ENCODE results near the gene DONSON. TPM values are rescaled to one million over a fixed set of nuclear protein-coding genes. Genes with fewer than 3 reads are reported as not detected.

Gene DONSON
- total and polyA plus RNA-seq, 2 of the 13 experiments (the other 11 are each of a cell fraction or from before 2014, with no cell fraction given): 35.4 to 63.6 TPM

- TF ChIP-seq ARID4A (CRISPR knock-in tag; IDR thresholded peaks at IDR 0.05; ENCODE audit: borderline replicate concordance) (no peak), SP1 (IDR thresholded peaks at IDR 0.05) (no peak), SP1 (CRISPR knock-in tag; IDR thresholded peaks at IDR 0.05) (no peak), ZKSCAN8 (CRISPR knock-in tag; IDR thresholded peaks at IDR 0.05; ENCODE audit: borderline replicate concordance) (no peak), SRSF9 (IDR thresholded peaks at IDR 0.05; ENCODE audit: borderline replicate concordance, insufficient read depth, low read depth, low read length, poor library complexity, severe bottlenecking) (no peak), NFATC3 (CRISPR knock-in tag; IDR thresholded peaks at IDR 0.05) (no peak)
Observed at GRCh38 chr21:33611006-33611744, 22.7 kb upstream of the DONSON start (continued).

GRCh38 chr21:33608559-33608958, 20.1 kb upstream of the DONSON start:
- no peak for ATAC-seq
- H3K9ac ChIP-seq (ENCODE audit: insufficient read depth, low read depth, low read length): no peak overlapping the region
- no peaks in the 10 kb centered on the region for H4K20me1 ChIP-seq (ENCODE audit: insufficient read depth, low read length)
- CTCF ChIA-PET (ENCODE audit: low intra/inter-chr PET ratio, low total read pairs): no interaction called here
- H3K4me1 ChIP-seq (ENCODE audit: insufficient read depth, low read length): no peaks in the 10 kb centered on the region
- H3K27me3 ChIP-seq (ENCODE audit: control insufficient read depth in 1 of 2, insufficient read depth in 2 of 2, low read length in 2 of 2): no peaks in the 10 kb centered on the region
- intact Hi-C loops (cut with micrococcal nuclease; ENCODE audit: unreplicated experiment): loop anchor here (5.0 kb wide), 2 partner anchors 61 to 161 kb away; no protein-coding TSS in a partner anchor
- in situ Hi-C loops (cut with HindIII; ENCODE audit: extremely low pct_ligation_motif_present, low pct_unique_long_range_greater_than_20kb): no loop called here
- no peaks in the 10 kb centered on the region for H3K9me3 ChIP-seq (ENCODE audit: low read length)
- H3K4me3 ChIP-seq (replicated peaks in 1 of 3; ENCODE audit: insufficient read depth in 1 of 3, low read depth in 2 of 3, low read length in 3 of 3): no peak overlapping the region
- no peak for FAIRE-seq
- H3K79me2 ChIP-seq (ENCODE audit: insufficient read depth, low read length): no peaks in the 10 kb centered on the region
- H2AFZ ChIP-seq (ENCODE audit: low read length): no peak overlapping the region
- H3K4me2 ChIP-seq (ENCODE audit: low read depth, low read length): no peak overlapping the region
- BruUV-seq (replicated peaks): no TSS peak
- POLR2A ChIA-PET: no interaction called here
- peaks cover 4 to 13% of the 10 kb centered on the region in 2 experiments; a peak in 3 of 5 replicates for H3K36me3 ChIP-seq (replicated peaks in 1 of 2; ENCODE audit: control insufficient read depth in 1 of 2, insufficient read depth in 2 of 2, low read length in 2 of 2)
- H3K27ac ChIP-seq (ENCODE audit: extremely low read length, insufficient read depth, low read length): no peak overlapping the region
- WGBS (ENCODE audit: low lambda C conversion rate): 94% methylated on average over 1 of the region's 1 CpG
- TF ChIP-seq HNRNPK (IDR thresholded peaks at IDR 0.05; ENCODE audit: low read depth, low read length, poor library complexity, severe bottlenecking): no peak
- DNase-seq (ENCODE audit: low spot score): no peak
